Measurements from ENCODE around the gene ICA1L.
"Not testable (repeated sequence)": the region's sequence is repeated elsewhere in the genome, so short reads cannot be mapped to it uniquely, and the experiment has no call there.

DNA sequence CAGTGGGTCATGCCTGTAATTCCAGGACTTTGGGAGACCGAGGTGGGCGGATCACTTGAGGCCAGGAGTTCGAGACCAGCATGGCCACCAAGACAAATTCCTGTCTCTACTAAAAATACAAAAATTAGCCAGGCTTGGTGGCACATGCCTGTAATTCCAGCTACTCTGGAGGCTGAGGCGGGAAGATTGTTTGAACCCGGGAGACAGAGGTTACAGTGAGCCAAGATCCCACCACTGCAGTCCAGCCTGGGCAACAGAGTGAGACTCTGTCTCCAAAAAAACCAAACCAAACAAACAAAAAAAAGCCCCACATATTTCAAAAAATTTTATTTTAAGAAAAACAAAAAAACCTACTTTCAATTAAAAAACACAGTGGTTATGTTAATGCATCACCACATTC lies 38.7 kb upstream of the ICA1L start:
- TF ChIP-seq POLR2A (IDR thresholded peaks at IDR 0.05): not testable (repeated sequence)
- TF ChIP-seq, protein P1, sequence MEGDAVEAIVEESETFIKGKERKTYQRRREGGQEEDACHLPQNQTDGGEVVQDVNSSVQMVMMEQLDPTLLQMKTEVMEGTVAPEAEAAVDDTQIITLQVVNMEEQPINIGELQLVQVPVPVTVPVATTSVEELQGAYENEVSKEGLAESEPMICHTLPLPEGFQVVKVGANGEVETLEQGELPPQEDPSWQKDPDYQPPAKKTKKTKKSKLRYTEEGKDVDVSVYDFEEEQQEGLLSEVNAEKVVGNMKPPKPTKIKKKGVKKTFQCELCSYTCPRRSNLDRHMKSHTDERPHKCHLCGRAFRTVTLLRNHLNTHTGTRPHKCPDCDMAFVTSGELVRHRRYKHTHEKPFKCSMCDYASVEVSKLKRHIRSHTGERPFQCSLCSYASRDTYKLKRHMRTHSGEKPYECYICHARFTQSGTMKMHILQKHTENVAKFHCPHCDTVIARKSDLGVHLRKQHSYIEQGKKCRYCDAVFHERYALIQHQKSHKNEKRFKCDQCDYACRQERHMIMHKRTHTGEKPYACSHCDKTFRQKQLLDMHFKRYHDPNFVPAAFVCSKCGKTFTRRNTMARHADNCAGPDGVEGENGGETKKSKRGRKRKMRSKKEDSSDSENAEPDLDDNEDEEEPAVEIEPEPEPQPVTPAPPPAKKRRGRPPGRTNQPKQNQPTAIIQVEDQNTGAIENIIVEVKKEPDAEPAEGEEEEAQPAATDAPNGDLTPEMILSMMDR (IDR thresholded peaks at IDR 0.05): not testable (repeated sequence)
